ENCODE measurements around the gene TNNI3K.

Gene TNNI3K

GRCh38 chr1:74504933-74505512 lies 269.8 kb downstream of the TNNI3K start:
- DNase-seq, result no peak

- DNase-seq, result no peak
These were observed 270.9 kb downstream of the TNNI3K start for GRCh38 chr1:74505928-74506710.

DNA sequence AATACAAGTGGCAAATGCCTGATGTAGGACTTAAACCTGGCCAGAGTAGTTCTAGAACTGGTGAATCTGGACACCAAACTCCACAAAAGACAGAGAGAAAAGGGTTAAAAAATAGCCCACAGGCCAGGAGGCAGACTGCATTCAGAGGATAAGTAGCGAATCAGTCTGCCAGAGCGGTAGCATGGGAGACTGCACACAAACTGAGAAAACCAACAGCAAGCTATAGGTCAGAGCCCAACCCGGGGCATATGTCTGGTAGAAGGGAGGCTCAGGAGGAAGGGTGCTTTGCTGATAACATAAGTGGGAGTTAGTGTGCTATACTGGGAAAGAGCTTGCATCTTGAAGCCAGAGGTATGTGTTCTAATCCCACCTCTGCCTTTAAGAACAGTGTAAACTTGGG lies 273.3 kb downstream of the TNNI3K start:
- DNase-seq, result no peak

DNA sequence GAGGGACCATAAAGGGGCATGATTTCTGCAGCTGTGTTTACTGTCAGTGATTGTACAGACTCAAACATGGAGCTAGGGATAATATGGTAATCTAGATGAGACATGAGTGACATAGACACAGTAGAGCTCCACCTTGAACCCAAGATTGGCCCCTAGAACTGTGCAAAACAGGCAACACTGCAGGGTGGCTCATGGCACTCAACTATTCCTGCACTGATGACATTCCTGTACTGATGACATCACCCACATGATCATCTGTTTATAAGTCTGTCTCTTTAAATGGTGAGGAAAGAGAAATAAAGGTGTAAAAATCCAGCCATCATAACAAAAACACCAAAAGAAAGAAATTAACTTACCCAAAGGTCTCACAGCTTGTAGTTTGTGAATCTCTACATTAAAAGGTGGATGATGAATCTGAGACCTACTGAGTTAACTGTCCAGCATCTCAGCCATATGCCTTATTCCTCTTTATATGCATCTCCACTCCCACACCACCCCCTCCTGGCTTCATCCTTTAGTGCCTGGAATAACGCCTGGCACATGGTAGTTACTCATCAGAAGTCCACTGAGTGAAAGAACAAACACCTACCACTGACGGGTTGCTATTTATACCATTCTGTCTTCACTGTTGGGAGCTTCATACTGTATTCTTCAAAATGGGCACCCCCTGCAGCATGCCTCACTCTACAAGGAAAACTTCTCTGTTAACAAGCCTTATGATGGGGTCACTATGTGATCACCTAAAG lies 277.2 kb downstream of the TNNI3K start, which contains the start of gene LRRC53:
Gene LRRC53, minus strand, starts transcription at position 442 of the 746 bp plus-strand sequence. CDS start 29,262 bp downstream, outside the sequence.
- DNase-seq, result no peak

GRCh38 chr1:74513411-74514300 lies 278.5 kb downstream of the TNNI3K start:
- no peak for DNase-seq

DNA sequence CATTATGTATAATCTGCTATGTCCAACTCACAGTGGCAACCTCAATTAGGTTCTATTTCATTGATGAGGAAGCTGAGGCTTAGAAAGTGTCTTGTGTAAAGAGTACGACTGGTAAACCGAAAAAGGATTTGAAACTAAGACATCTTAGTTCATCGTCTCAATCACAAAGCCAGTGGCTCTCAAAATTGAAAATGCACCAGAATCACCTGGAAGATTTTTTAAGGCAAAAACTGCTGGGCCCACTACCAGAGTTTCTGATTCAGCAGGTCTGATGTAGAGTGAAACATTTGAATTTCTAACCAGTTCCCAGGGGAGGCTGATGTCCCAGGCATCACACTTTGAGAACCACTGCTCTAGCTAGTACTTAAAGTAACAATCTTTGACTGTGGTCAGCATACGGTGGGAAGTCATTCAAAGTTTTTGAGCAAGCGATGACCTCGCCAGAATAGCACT lies 282.4 kb downstream of the TNNI3K start:
- DNase-seq, result no peak

DNA sequence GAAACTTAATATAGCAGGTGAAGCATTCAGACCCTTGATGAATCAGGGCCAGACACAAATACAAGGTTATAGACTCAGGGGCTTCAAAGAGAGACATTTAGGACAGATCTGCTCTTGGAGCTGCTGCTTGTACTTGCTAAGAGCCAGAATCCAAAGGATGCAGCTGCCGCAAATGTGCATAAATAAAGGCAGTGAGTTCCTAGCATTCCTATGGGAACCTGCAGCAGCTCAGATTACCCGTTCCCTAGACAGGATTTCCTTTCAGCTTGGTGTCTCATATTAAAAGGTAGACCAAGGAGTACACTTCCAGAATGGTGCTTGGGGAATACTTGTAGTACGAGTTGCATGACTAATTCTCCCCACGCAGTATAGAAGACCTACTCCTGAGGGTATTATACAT lies 287.0 kb downstream of the TNNI3K start:
- no peak for DNase-seq

GRCh38 chr1:74523873-74524480 lies 288.8 kb downstream of the TNNI3K start:
- no peak for DNase-seq

DNA sequence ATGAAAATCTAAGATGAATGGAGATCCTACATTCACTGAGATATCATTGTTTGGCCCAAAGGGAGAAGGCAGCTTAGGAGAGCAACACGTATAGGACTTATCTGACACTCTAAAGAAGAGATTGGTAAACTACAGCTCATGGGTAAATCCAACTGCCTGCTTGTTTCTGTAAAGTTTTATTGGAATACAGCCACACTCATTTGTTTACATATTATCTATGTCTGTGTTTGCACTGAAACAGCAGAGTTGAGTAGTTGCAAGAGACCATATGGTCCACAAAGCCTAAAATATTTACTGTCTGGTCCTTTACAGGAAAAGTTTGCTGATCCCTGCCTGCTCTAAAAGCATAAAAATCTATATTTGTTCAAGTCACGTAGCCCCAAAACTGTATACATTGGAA lies 291.5 kb downstream of the TNNI3K start:
- no peak for DNase-seq

- DNase-seq, result no peak
These were observed 292.9 kb downstream of the TNNI3K start for GRCh38 chr1:74528123-74528522.

DNA sequence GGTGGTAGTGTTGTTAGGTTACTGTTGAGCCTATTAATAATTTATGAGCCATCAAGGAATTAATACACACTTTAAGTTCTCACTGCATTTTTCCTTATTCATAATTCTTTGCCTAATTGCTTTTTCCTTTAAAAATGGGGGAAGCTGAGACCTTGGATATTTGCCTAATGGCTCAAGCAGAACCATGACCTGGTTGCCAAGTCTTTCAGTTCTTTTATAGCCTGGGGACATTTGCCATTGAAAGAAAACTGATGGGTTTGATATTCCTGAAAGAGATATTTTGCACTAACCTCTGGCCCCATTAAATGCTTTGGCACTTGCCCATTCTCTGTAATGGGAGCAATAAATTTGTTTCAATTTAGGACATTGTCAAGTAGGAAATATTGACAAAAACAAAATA lies 295.7 kb downstream of the TNNI3K start:
- DNase-seq, result no peak

GRCh38 chr1:74531796-74532195 lies 296.6 kb downstream of the TNNI3K start:
- DNase-seq, result no peak

GRCh38 chr1:74534241-74534640 lies 299.1 kb downstream of the TNNI3K start:
- no peak for DNase-seq

GRCh38 chr1:74545821-74546220 lies 310.6 kb downstream of the TNNI3K start:
- DNase-seq, result no peak

DNA sequence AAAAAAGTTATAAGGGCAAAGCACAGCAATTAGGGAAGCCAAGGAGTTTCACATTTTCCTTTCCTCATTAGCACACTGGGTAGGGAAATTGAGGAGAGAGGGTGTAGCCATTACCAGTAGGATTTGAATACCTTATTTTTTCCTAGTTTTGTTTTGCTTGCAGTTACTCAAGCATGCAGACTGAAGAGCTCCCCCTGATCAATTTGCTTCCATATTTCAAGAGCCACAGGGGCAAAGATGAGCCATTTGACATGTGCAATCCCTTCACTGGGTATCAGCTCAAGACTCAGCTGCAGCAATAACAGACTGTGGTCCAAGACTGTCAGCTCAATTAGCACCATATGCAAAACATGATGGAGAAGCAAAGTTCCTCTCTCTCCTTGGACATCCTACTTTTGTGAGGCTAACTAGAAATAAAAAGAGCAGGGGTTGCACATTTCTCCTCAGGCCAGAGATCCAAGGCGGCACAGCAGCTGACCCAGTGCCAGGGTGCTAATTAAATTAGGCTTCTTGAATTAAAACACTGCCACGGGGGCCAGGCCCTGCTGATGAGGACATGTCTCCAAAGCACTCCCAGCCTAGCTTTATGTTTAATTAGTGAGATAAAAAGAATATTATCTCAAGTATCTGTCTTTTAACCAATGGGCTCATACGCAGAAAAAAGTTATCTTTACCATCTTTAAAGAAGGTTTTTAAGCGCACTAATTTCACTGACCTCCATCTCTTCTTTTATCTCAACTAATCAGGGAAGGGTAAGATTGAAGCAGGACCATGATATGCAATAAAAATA lies 314.0 kb downstream of the TNNI3K start:
- no peak for DNase-seq

- DNase-seq, result no peak
These were observed 314.7 kb downstream of the TNNI3K start for GRCh38 chr1:74549932-74550331.

DNA sequence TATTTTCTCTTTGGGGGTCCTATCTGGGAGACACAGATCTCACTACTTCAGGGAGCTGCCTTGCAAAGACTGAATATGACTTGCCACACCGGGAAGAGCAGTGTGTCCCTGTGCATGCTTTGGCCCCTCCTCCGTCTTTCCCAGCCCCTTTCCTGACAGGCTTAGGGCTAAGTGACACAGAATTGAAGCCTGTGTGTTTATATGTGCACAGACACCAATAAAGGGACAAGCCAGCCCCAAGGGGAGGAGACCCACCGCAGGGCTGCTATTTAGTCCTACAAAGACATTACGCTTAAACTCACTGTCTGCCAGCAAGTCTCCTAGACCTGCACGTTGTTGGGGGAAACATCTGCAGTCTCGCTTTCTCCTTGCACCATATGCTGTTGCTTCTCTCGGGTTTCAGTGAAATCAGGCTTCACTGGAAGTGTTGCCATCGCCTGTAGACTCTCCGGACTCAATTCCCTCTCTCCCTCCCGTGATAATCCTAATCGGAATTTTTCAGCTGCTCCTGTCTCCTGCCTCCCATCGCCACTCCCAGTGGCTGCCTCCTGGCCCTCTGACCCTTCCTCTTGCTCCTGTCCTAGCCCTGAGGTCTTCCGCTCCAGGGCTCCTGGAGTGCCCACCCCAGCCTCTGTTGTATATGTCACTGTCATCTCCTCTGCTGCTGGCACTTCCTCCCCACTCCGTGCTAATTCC lies 335.8 kb downstream of the TNNI3K start:
- DNase-seq, result no peak

- no peak for DNase-seq
These were observed 336.3 kb downstream of the TNNI3K start for GRCh38 chr1:74571493-74571800.

- no peak for DNase-seq
These were observed 336.7 kb downstream of the TNNI3K start for GRCh38 chr1:74571891-74572290.

DNA sequence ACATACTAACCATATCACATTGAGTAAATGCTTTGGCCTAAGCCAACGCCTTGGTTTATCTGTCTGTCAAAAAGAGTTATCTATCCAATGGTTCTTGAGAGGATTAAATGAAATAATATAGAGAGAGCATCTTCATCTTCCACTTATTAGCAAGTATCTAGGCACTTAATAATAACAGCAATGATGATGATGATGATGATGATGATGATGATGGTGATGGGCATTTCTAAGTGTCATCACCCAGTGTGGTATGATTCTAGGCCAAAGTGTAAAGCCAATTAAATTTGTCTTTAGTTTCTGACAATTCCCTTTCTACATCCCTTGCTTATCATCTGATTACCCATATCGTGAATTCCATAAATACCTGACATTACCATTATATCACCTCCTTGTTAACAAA lies 342.9 kb downstream of the TNNI3K start:
- DNase-seq, result no peak

DNA sequence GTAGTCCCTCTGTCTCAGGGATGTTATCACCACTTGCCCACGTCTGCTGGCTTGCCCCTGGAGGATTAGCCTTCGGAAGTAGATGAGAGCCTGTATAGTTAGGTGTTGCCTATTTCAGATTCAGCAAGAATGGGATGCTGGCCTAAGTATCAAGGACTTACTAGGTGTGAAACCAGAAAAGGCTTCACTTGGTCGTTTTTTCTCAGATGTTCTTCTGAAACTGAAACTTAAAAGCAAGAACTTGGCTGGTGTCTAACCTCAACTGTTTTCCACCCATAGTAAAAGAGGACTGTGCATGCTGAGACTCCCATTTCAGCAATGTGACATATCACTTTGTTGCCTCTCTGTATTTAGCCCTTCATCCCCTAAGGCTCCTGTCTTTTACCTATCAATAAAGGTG lies 344.2 kb downstream of the TNNI3K start:
- no peak for DNase-seq
